Uterus (tissue), 4 donors: ENCODE measurements around the gene SLC22A5. TPM values are rescaled to one million over a fixed set of nuclear protein-coding genes. Genes with fewer than 3 reads are reported as not detected.

ENCODE experiments used
- DNase-seq, 2 donors: peaks; one replicate each; pipeline ENCODE4 v3.0.0-alpha.2; 2019 to 2020
- H3K27ac ChIP-seq, 2 donors: fragments of 200-600 bp; sonication (generic); 1 replicate in 1 of 2; 2 replicates in 1 of 2; pipeline ENCODE4 v1.5.1; 2016 to 2018
- H3K27me3 ChIP-seq, 2 donors: fragments of 200-600 bp; sonication (generic); one replicate each; pipeline ENCODE4 v1.5.1; 2018 to 2019; ENCODE audit warnings: control low read depth in 1 of 2
- H3K36me3 ChIP-seq, 2 donors: fragments of 200-600 bp; sonication (generic); one replicate each; pipeline ENCODE4 v1.5.1; 2019; ENCODE audit warnings: control low read depth in 1 of 2
- H3K4me1 ChIP-seq, 2 donors: fragments of 200-600 bp; sonication (generic); one replicate each; pipeline ENCODE4 v1.5.1; 2018 to 2019; ENCODE audit warnings: control low read depth in 1 of 2
- H3K4me3 ChIP-seq, 2 donors: fragments of 200-600 bp; sonication (generic); 1 replicate in 1 of 2; 2 replicates in 1 of 2; pipeline ENCODE4 v1.5.1; 2018 to 2019; ENCODE audit warnings: mild to moderate bottlenecking in 1 of 2
- H3K9me3 ChIP-seq, 2 donors: fragments of 200-600 bp; sonication (generic); one replicate each; pipeline ENCODE4 v1.5.1; 2019; ENCODE audit warnings: control low read depth in 1 of 2
- POLR2A ChIP-seq, 2 donors: fragments of 450-650 bp; IDR thresholded peaks; one replicate each; pipeline ENCODE4 v1.6.1; 2016; ENCODE audit warnings: antibody characterized with exemption in 2 of 2, mild to moderate bottlenecking in 1 of 2, moderate library complexity in 1 of 2
- intact Hi-C: fragments of 100-400 bp; cut with DNase I; formaldehyde crosslinking; loops from one replicate; pipeline ENCODE4 v1.15.1; 2023; ENCODE audit warnings: low total_unique reads
- total RNA-seq, 4 donors: library from RNA; depleted of rRNA in 3 of 4; stranded (reverse); fragments of >200 nt in 3 of 4; gene quantifications; one replicate each; pipeline versions ENCODE4 v1.1.0 to v1.2.4, GENCODE V29; 2014 to 2023
- TF ChIP-seq, protein P1 (sequence below), 4 experiments: fragments of 200-600 bp in 2 of 4; fragments of 450-650 bp in 2 of 4; sonication (generic) in 2 of 4; IDR thresholded peaks; one replicate each; pipeline ENCODE4 v1.5.1; 2016 to 2019; ENCODE audit warnings: antibody characterized with exemption in 4 of 4, mild to moderate bottlenecking in 2 of 4, moderate library complexity in 1 of 4
- donor health status: DM: yes; HTN: yes; CAD: no.

Gene SLC22A5
- total RNA-seq, 4 donors from 2014 or later, result 2.0 to 18.9 (median 10.0) TPM

DNA sequence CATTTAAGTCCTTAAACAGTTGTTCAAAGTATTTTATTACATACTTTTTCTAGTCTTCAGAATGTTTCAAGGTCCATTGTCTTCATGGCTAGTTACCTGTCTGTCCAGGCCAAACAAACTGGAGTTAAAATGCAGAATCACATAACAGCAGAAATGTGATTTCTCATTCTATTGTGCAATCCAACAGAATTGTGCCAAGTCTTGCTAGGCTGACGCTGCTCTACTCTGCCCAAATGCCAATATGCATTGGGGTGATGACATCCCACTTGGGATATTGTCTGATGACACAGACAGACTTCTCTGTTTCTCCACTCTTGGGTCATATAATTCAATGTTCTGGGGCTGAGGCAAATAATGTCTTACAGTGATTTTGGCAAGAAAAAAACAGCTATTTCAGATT lies 5.2 kb upstream of the SLC22A5 start:
- TF ChIP-seq, protein P1, sequence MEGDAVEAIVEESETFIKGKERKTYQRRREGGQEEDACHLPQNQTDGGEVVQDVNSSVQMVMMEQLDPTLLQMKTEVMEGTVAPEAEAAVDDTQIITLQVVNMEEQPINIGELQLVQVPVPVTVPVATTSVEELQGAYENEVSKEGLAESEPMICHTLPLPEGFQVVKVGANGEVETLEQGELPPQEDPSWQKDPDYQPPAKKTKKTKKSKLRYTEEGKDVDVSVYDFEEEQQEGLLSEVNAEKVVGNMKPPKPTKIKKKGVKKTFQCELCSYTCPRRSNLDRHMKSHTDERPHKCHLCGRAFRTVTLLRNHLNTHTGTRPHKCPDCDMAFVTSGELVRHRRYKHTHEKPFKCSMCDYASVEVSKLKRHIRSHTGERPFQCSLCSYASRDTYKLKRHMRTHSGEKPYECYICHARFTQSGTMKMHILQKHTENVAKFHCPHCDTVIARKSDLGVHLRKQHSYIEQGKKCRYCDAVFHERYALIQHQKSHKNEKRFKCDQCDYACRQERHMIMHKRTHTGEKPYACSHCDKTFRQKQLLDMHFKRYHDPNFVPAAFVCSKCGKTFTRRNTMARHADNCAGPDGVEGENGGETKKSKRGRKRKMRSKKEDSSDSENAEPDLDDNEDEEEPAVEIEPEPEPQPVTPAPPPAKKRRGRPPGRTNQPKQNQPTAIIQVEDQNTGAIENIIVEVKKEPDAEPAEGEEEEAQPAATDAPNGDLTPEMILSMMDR (IDR thresholded peaks at IDR 0.05), result no peak
- TF ChIP-seq POLR2A (IDR thresholded peaks at IDR 0.05), result no peak
- DNase-seq, result no peak
- Histone ChIP-seq H3K27ac (no peak overlapping the region), H3K4me3 (no peak overlapping the region), H3K27me3 (no peaks in the 10 kb centered on the region), H3K9me3 (no peaks in the 10 kb centered on the region), H3K36me3 (no peaks in the 10 kb centered on the region), H3K4me1 (peaks cover 0 to 4% of the 10 kb centered on the region in 2 donors)
- intact Hi-C loops, result no loop called here

DNA sequence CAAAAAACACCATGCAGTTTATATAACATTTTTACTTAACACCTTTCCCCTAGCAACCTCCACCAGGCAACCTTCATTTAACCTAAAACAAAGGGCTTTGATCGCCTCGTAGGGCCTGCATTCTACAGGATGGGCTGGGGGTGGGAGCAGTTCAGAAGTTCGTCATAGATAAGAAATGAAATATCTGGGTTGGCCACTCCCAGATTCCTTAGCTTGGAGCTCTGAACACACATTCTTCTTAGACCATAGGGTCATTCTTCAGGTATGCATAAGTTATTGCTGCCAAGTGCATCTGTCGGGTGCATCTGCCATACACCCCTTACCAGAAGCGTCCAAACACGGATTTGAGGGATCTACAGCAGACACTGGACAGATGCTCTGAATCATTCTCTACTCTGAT lies 4.3 kb upstream of the SLC22A5 start:
- no peak overlapping the region for H3K4me3 ChIP-seq
- intact Hi-C loops, result no loop called here
- TF ChIP-seq POLR2A (IDR thresholded peaks at IDR 0.05), result no peak
- TF ChIP-seq, protein P1 (IDR thresholded peaks at IDR 0.05), result no peak
- H3K4me1 ChIP-seq, result peaks cover 0 to 4% of the 10 kb centered on the region in 2 donors
- H3K27ac ChIP-seq, result no peak overlapping the region
- no peaks in the 10 kb centered on the region for H3K27me3 ChIP-seq
- no peaks in the 10 kb centered on the region for H3K36me3 ChIP-seq
- no peak for DNase-seq
- no peaks in the 10 kb centered on the region for H3K9me3 ChIP-seq

DNA sequence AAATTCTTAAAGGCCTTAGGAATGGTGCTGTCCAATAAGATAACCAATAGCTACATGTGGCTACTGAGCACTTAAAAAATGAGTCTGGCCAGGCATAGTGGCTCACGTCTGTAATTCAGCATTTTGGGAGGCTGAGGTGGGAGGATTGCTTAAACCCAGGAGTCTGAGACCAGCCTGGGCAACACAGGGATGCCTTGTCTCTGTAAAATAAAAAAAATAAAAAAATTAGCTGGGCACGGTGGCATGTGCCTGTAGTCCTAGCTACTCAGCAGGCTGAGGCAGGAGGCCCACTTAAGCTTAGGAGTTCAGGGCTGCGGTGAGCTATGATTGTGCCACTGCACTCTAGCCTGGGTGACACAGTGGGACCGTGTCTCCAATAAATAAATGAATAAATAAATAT lies 1.3 kb upstream of the SLC22A5 start:
- no peak overlapping the region for H3K27ac ChIP-seq
- no peaks in the 10 kb centered on the region for H3K9me3 ChIP-seq
- intact Hi-C loops, result no loop called here
- peaks cover 4% of the 10 kb centered on the region in 2 donors for H3K4me1 ChIP-seq
- no peaks in the 10 kb centered on the region for H3K27me3 ChIP-seq
- DNase-seq, result no peak
- no peaks in the 10 kb centered on the region for H3K36me3 ChIP-seq
- no peak for TF ChIP-seq POLR2A (IDR thresholded peaks at IDR 0.05)
- TF ChIP-seq, protein P1 (IDR thresholded peaks at IDR 0.05), result no peak
- no peak overlapping the region for H3K4me3 ChIP-seq

DNA sequence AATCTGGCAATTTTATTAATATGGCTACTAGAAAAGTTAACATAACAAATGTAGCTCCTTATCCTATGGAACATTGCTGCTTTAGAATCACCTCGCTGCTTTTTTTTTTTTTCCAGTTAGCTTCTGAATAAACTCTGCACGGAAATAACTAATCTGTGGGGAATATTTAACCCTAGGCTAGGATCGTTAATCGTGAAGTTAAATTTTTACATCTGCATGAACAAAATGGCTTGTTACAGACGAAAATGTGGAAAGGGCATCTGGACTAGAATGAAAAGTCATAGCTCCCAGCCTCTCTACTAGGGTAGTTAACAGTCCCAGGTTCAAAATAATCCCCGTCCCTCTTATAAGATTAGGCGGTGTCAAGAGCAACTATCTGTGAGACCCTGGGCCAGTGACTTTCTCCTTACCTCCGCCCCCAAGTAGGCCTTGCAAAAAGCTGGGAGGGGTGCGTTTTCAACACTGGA lies 470 bp upstream of the SLC22A5 start:
- no peak for TF ChIP-seq POLR2A (IDR thresholded peaks at IDR 0.05)
- TF ChIP-seq, protein P1 (IDR thresholded peaks at IDR 0.05), result no peak
- no peak for DNase-seq
- H3K27me3 ChIP-seq, result no peaks in the 10 kb centered on the region
- H3K9me3 ChIP-seq, result no peaks in the 10 kb centered on the region
- peaks cover 4% of the 10 kb centered on the region in 2 donors for H3K4me1 ChIP-seq
- intact Hi-C loops, result no loop called here
- no peaks in the 10 kb centered on the region for H3K36me3 ChIP-seq
- H3K4me3 ChIP-seq, result peak overlapping the region; percentile 49 to 56
- H3K27ac ChIP-seq, result peak overlapping the region; percentile 84 to 93

DNA sequence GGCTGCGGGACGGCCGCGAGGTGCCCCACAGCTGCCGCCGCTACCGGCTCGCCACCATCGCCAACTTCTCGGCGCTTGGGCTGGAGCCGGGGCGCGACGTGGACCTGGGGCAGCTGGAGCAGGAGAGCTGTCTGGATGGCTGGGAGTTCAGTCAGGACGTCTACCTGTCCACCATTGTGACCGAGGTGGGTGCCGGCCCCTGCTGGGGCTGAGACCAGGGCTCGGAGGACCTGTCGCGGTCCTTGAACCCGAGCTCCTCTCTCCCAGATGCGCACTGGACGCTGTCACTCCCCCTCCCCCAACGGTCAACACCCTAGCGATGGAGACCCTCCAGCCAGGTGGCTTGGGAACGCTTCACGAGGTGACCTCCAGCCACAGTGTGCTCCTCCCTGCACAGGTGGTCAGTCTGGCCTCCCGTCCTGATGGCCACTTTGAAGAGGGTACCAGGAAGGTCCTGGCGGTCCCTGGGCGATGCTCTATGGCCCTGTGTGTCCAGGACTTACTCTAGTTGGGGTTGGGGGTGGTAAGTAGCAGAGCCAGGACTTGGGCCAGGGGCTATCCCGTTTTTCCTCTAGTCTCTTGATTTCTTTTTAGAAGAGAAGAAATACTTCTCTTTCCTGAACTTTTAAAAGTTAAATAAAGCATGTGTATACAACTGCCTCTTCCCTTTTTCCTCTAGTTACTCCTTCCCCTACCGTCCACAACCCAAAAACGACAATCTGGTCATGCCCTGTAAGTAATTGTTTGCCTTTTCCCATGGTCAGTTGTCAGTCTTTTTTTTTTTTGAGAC lies 866 bp downstream of the SLC22A5 start:
- intact Hi-C loops, result no loop called here
- Histone ChIP-seq H3K36me3 (no peaks in the 10 kb centered on the region), H3K27me3 (no peaks in the 10 kb centered on the region), H3K9me3 (no peaks in the 10 kb centered on the region), H3K4me1 (peaks cover 4% of the 10 kb centered on the region in 2 donors), H3K4me3 (peak overlapping the region; percentile 49 to 56), H3K27ac (peak overlapping the region; percentile 84 to 93)
- TF ChIP-seq, protein P1 (IDR thresholded peaks at IDR 0.05), result no peak
- no peak for TF ChIP-seq POLR2A (IDR thresholded peaks at IDR 0.05)
- DNase-seq, result no peak
